GM18909 (cell line): ENCODE measurements around the gene CAPN15.

ENCODE experiments used
- ATAC-seq: cut with Tn5 transposase; IDR thresholded peaks from one replicate; pipeline ENCODE4 v1.9.1; 2021; ENCODE audit warnings: mild to moderate bottlenecking; ENCODE audit not compliant: unreplicated experiment, poor library complexity

The CAPN15 gene

DNA sequence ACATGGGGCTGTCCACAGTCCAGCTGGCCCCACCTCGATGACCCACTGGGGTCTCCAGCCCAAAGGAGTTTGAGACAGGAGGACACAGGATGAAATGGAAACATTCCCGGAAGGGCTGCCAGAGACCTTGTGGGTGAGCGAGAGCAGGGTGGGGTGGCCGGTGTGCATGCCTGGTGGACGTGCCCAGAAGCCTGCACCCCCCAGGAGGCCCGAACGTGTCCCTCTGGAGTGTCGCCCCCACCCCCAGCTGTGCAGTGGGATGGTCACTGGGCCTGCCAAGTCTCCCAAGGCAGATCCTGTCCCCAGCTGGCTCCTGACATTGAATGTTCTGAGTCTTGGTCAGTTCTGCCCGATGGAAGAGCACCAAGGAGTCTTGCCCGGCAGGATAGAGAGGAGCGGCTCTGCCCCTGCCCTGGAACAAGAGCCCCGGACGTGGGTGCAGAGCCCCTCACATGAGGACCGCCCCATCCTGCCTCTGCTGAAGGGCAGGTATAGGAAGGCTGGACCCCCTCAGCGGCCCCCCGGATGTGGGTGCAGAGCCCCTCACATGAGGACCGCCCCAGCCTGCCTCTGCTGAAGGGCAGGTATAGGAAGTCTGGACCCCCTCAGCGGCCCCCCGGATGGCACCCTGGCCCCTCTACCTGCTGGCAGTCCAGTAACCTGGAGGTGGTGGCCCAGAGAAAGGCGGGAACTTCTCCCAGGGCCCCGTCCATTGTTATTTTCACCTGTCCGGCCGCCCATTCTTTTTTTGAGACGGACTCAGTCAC is 3.1 kb upstream of the CAPN15 start:
- no peak for ATAC-seq

DNA sequence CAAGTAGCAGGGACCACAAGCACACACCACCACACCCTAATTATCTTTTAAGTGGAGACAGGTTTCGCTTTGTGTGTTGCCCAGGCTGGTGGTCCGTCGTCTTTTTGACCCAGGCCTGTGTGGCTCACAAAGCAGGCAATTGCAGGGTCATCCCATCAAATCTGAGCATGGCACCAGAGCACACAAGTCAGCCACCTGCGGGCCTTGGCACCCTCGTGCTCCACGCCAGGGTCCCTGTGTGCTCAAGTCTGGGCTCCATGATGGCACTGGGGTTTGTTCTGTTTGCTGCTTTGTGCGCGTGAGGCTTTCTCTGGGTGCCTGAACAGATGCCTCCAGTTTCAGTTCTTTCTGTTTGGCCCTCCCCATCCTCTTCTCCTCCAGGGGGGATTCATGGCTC is 2.4 kb upstream of the CAPN15 start:
- no peak for ATAC-seq

- ATAC-seq = no peak
These were observed 1.9 kb upstream of the CAPN15 start for GRCh38 chr16:525520-526180.

DNA sequence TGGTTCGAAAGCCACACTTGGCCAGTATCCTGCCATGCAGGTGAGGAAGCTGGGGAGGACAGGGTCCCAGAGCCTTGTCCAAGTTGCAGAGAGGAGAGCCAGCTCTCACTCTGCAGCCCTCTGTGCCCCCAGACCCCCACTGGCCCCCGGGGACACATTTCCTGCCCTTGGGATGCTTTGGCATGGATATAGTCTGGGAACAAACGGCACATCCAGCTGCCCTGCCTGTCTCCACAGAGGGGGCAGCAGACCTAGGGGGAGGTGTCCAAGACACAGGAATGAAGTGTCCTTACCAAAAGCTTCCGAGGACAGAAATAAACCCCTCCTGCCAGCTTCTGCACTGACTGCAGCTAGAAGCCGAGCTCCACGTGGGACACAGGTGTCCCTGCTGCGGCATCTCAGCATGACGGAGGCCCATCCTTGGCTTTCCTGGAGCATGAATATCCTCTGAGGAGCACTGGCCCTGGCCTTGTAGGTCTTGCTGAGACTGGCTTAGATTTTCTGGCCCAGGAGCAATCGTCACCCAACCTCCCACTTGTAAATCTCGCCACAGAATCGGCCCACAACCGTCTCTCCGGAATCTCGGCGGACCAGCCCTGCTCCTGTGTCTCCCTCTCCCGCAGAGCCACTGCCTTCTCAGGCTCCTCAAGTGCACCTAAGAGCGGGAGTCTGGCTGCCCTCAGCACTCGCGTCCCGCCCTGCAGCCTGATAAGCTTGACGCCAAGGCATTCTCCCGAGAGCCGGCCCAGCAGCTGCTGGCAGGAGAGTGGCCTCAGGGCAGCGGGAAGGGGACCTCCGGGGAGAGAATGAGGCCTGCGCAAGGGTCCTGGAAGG is 1.1 kb upstream of the CAPN15 start:
- ATAC-seq = no peak

- peak; percentile 16 for ATAC-seq
These were observed 849 bp downstream of the CAPN15 start for GRCh38 chr16:528111-529011.

DNA sequence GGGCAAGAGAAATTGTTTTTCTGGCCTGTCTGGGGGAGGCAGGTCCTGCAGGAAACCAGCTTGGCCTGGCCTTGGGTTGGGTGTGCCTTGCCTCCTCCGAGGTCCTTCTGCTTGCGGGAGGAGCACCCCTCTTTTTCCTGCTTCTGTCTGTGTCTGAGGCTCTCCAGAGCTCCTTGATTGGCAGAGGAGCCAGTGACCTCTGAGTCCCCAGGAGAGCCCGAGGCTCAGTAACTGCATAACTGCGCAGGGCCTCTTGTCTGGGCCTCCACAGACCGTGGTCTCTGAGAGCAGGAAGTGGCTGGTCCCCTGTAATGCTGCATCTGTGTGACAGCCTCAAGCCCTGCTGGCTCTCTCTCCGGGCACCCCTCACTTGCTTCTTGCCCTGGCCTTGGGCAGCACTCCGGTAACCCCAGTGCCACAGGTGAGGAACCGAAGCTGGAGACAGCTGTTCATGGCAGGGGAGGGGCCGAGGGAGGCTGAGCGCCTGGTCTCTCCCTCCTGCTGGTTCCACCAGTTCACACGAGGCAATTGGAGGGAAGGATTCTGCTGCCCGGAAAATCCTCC is 1.6 kb downstream of the CAPN15 start:
- ATAC-seq = no peak

DNA sequence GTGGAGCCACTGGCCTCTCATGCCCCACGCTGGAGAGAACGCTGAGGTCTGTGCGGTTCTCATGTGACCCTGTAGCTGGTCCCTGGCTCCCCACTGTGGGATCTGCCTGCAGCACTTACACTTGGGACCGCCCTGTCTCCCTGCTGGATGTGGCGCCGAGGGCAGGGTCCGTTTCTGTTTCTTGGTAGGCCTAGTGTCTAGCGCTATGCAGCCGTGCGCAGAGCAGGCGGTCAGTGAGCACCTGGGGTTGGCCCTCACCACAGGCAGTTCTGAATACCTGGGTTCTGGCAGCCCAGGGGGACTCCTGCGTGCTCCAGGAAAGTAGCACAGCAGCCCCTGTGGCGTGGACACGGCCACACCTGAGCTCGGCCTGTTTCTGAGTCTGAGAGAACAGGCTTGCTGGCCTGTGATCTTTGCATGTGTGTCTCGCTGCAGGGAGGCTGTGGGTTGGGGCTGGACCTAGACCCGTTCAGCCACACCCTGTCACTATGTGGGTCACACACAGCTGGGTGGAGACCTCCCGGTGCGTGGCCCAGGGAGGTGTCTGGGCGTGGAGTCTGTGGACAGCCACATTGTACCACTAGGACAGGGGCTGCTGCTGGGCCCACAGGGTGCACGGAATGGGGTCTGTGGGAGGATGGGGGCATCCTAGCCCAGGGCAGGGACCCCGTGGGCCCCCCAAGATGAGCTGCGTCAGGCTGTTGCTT is 2.8 kb downstream of the CAPN15 start:
- ATAC-seq = no peak

DNA sequence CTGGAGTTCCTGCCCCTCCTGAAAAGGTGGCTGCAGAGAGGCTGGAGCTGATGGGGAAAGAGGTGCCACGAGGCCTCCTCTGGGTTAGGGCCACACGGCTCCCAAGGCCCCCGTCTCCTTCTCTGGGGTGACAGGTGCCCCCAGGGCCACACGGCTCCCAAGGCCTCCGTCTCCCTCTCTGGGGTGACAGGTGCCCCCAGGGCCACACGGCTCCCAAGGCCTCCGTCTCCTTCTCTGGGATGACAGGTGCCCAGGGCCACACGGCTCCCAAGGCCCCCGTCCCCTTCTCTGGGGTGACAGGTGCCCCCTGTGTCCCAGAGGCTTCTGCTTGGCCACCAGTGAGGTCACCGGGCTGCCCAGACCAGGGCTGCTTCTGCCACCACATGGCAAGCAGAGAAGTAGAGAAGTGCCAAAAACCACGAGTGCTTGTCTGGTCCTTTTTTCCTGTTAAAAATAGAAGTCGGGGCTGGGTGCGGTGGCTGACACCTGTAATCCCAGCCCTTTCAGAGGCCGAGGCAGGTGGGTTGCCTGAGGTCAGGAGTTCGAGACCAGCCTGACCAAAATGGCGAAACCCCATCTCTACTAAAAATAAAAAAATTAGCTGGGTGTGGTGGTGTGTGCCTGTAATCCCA is 4.1 kb downstream of the CAPN15 start:
- ATAC-seq = no peak

DNA sequence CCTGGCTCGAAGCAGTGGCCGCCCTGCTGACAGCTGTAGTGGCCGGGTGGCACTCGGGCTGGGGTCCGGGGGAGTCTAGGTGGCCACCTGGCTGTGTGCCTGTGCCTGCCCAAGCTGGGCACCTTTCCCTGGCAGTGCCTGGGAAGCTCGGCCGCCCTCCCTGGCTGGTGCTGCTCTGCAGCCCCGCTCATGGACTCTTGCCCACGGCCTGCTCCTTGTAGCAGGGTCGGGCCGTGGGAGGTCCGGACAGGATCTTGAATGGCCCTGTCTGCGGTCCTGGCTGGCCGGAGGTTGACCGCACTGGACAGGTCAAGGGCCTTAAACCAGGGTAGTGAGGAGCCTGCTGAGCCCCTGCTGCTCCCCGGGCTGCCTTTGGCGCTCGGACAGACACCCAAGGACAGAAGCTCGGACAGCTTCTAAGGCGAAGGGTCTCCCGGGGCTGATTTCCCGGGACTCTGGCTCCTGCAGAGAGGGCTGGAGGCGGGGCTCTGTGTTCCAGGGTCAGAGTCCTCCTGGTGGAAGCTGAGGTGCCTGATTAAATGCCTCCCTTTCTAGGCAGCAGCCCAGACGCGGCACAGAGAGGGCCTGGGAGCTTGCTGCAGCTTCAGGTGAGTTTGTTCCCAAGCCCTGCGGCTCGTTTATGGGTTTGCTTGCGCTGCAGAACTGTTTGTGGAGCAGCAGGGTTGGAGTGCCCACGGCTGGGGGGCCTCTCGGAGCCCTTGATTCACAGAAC is 6.0 kb downstream of the CAPN15 start:
- ATAC-seq = no peak

- ATAC-seq = no peak
These were observed 6.6 kb downstream of the CAPN15 start for GRCh38 chr16:534135-534534.

GRCh38 chr16:534856-535445 is 7.4 kb downstream of the CAPN15 start:
- ATAC-seq = no peak

DNA sequence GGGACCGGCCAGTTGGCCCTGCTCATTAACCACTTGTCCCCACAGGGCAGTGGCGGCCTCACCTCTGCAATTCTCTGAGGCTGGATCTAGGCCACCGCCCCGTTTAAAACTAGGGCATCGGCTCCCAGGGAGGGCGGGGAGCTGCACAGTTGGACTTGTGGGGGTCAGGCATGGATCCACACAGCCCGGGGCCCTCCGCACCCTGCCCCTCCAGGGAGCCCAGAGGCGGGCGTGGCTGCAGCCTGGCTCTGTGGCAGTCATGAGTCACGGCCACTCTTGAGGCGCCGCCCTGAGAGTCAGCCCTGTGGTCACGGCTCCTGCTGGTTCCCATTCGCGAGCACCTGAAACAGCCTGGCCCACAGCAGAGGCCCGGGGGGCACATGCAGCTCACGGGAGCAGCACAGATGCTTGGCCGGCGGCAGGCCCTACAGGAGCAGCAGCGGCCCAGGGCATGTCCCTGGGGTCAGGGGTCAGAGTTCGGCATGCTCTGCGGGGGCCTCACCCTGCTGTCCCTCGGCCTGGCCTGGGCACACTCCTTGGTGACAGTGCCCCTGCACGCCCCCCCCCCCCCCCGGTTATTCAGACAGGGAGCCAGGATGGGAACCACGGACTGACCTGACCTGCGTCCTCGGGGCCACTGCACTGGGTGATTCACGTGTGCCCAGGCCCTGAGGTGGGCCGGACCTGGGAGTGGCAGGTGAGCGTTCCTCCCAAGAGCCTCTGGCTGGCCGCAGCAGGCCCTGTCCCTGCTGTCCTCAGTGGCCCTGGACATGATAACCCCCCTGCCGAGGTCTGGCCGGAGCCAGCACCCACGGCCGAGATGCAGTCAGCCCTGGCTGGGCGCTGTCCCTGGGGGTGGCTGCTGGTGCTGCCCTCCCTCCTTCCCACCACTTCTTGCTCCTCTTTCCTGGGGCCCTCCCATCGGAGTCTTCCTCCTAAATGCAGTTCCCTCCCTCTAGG is 8.2 kb downstream of the CAPN15 start:
- no peak for ATAC-seq

DNA sequence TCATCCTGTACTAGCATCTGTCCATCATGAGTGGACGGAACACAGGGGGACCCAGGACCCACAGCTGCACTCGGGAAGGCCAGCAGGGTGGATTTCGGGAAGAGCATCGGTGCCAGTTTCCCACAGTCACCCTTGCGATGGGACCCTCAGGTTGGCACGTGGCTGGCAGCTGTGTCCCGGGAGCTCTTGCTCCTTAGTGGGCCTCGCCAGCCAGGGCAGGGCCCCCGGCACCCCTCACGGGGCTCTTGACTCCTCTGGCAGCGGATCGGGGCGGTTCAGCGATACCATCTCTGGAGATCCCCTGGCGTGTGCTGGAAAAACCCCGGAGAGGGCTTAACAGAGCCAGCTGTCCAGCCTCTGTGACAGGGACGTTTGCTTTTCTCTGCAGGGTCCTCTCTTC is 9.2 kb downstream of the CAPN15 start:
- no peak for ATAC-seq

DNA sequence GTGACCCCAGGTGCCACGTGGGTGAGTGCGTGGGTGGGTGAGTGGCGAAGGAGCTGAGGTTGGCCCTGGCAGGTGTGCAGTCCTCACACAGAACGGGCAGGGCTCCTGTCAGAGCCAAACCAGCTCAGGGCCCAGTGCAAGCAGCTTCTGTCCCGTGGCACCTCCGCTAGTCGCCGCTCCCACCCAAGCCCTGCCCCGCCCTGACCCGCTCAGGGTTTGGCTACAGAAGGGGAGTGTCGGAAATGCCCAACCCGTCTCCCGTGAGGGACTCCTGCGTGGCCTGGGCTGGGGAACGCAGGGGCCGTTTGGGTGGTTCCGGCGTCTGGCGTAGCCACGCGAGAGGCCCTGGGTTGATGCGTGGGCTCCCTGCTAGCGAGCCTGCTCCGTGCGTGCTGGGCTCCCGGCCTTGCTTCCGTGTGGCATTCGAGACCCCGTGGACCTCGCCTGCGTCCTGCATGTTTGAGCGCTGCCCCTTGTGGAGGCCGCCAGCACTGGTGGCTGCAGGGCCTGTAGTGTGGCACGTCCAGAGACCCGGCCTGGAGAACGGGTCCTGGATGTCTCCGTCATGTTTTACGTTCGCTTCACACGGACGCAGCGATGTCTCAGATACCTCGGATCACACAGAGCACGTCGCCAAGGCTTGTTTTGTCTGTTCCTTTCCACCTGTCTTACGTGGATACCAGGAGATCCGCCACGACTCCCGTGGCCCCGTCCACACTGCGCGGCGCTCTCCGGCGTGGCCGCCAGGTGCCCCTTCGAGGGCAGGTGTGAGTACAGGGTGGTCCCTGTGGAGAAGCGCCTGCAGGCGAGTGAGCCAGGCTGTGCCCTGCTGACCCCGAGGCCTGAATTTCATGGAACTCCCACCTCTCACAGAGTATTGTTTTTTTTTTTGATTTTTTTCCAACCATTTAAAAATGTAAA is 10.2 kb downstream of the CAPN15 start:
- ATAC-seq = no peak

DNA sequence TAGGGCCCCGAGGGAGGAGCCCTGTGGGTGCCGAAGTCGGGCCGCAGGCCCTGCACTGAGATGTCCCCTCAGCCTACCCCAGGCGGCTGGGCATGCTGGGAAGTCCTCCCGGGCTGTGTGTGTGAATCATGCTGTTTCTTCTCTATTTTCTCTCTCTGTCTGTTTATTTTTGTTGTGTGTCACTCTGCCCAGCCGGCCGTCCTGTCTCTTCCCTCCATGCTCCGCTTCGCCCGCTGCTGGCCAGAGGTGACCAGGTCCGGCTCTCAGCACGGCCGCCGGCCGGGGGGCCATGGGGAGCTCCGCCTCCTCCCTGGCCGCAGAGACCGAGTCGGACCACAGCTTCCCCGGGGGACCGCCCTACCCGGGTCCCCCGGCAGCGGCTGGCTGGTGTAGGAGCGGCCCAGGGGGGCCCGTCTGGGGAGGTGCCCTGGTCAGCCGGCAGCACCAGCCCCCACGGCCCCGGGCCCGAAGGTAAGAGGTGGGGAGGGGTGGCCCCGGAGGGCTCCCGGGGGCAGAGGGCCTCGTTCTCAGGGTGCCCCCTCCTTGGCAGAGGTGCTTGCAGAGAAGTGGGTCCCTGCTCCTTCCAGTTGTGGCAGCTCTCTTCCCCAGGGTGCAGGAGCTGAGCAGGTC is 12.5 kb downstream of the CAPN15 start:
- ATAC-seq = no peak
